GM18867 (cell line): ENCODE measurements around the gene FAU.
"Not testable (repeated sequence)": the region's sequence is repeated elsewhere in the genome, so short reads cannot be mapped to it uniquely, and the experiment has no call there.

ENCODE experiments used
- ATAC-seq: cut with Tn5 transposase; IDR thresholded peaks from one replicate; pipeline ENCODE4 v1.9.1; 2021; ENCODE audit warnings: mild to moderate bottlenecking, moderate library complexity; ENCODE audit not compliant: unreplicated experiment

The FAU gene

DNA sequence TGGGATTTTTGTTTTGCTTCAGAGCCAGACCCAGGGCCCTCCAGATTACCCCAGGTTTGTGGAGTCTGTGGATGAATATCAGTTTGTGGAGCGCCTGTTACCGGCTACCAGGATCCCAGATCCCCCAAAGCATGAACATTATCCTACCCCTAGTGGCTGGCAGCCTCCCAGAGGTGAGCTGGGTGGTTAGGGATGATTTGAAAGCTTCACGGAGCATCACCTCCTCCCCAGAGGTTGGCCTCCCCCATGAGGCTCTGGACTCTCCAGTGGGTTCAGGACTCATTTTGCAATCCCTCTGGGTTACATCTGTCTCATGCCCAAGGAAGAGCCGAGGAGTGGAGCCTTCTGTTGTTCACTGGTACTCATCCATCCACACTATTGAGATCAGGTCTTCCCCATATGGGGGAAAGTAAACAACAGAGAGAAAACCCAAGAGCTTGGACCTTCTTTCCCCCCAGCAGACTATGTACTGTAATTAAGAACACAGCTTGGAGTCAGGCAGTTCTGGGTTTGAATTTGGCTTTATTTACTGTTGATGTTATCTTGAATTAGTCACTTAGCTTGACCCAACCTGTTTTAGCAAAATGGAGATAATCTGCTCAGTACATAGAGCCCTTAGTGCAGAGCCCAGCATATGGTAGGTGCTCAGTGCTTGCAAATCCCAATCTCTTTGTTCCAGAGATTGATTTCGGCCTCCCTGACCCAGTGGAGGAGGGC, 2.7 kb upstream of the FAU start:
- no peak for ATAC-seq

DNA sequence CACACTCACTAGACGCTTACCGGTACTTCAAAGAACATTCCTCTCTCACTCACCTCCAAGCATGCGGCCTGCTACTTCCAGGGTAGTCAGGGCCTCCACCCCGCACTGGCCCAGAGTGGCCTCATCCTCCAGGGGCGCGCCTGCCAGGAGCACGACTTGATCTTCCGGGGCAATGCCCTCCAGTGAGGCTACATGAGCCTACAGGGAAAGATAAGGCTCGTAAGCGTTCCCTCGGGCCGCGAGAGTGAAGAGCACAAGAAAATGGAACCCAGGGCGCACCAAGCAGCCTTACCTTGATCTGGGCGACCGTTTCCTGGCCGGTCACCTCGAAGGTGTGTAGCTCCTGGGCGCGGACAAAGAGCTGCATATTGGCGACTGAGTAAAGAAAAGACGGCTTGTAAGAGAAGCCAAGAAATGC, 478 bp downstream of the FAU start:
- no peak for ATAC-seq

DNA sequence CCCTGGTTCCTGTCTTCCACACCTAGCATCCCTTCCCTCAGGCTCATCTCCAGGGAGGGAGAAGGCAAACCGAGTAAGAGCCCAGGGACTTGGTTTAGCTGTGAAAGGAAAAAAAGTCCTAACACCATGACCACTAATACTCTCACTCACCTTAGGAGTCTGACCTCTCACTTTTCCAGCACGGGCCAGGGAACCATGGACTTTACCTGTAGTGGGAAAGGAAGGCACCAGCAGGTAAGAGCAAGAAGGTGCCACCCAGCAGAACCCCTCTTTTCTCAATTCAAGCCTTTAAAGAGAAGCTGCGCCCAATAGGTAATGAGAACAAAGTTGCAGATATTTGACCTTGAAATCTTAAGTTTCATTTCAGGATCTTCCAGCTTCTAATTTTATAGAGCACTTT, 1.1 kb downstream of the FAU start:
- ATAC-seq: no peak

DNA sequence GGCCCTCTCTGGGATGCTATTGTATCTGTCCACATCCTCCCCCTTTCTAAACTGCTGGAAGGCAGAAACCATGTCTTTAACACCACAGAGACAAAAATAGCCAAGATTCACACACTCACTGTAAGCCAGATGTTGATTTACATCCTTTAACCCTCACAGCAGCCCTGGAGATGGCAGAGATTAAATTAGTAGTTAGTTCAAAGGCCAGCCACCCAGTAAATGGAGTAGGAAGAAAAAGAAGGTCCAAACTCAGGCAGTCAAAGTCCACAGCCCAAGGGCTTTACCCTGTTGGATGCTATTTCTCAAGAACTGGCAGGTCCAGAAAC, 2.3 kb downstream of the FAU start:
- ATAC-seq: no peak

DNA sequence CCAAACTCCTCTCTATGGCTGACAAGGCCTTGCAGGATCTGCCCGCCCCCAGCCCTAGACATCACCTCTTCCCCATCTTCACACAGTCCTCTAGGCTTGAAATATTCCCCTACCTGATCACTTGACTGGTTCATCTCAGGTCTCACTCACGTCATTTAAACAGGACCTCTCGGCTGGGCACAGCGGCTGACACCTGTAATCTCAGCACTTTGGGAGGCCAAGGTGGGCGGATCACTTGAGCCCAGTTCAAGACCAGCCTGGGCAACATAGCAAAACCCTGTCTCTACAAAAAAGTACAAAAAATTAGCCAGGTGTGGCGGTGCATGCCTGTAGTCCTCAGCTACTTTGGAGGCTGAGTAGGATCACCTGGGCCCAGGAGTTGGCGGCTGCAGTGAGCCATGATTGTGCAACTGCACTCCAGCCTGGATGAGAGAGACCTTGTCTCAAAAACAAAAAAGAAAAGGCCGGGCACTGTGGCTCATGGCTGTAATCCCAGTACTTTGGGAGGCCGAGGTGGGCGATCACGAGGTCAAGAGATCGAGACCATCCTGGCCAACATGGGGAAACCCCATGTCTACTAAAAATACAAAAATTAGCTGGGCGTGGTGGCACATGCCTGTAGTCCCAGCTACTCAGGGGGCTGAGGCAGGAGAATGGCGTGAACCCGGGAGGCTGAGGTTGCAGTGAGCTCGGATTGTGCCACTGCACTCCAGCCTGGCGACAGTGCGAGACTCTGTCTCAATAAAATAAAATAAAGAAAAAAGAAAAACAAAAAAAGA, 2.9 kb downstream of the FAU start:
- not testable (repeated sequence) for ATAC-seq

DNA sequence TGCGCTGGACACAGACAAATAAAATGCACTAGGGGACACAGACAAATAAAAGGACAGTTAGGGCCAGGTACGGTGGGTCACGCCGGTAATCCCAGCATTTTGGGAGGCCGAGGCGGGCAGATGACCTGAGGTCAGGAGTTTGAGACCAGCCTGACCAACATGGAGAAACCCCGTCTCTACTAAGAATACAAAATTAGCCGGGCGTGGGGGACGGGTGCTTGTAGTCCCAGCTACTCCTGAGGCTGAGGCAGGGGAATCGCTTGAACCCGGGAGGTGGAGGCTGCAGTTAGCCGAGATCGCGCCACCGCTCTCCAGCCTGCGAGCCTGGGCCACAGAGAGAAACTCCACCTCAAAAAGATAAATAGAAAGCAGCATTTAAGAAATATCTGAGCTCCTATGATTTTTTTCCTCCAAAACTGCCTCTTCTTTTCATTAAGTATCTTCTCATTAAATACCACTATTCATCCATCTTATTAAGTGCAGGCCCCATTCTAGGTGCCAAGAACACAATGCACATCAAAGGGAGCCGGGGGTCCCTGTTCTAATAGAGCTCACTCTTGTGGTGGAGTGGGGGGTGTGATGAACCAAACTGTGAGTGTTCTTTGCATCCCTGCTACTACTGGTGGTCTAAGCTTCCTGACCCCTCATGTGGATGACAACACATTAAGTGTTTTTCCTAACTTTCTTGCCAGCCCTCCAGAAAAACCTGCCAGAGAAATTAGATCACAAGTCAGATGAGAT, 3.7 kb downstream of the FAU start:
- no peak for ATAC-seq

DNA sequence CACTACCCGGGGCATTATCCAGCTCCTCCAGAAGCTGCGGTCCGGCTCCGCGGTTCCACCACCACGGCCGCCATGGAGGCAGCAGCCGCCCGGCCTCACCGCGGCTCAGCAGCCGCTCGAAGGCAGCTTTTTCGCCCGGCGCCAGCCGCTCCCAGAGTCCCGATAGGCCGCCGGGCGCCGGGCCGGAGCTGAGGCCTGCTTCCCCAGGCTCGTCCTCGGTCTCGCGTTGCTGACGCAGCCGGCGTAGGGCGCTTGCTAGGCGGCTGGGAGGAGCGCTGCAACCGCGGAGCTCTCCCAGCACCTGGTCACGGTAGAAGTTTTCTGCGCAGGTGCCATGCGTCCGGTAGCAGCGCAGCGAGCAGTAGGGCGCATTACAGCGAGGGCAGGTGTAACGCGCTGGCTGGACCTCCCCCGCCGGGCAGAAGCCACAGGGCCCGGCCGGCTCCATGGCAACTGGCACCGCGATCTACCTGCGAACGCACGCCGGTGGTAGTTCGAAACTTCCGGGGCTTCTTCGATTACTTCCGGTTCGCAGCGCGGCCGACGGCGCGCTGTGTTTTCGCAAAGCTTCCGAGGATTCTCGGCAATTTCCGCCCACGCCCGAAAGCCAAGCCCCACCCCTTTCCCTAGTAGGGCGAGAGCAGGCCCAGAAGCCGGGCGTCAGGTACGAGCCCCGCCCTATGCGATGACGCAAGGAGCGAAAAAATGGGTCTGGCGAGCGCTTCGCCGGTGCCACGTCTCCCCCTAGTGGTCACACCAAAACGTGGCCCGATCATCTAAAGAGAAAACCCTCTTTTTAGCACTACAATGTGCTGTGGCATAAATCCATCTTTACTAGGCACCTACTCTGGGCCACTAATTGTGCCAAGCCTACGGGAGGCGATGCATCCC, 4.5 kb downstream of the FAU start, which contains the start of gene ZNHIT2:
TSS of gene ZNHIT2 (minus strand) at position 496 of the 891 bp plus-strand sequence. CDS start at position 448, 48 bp downstream.
- ATAC-seq: peak; percentile 62

DNA sequence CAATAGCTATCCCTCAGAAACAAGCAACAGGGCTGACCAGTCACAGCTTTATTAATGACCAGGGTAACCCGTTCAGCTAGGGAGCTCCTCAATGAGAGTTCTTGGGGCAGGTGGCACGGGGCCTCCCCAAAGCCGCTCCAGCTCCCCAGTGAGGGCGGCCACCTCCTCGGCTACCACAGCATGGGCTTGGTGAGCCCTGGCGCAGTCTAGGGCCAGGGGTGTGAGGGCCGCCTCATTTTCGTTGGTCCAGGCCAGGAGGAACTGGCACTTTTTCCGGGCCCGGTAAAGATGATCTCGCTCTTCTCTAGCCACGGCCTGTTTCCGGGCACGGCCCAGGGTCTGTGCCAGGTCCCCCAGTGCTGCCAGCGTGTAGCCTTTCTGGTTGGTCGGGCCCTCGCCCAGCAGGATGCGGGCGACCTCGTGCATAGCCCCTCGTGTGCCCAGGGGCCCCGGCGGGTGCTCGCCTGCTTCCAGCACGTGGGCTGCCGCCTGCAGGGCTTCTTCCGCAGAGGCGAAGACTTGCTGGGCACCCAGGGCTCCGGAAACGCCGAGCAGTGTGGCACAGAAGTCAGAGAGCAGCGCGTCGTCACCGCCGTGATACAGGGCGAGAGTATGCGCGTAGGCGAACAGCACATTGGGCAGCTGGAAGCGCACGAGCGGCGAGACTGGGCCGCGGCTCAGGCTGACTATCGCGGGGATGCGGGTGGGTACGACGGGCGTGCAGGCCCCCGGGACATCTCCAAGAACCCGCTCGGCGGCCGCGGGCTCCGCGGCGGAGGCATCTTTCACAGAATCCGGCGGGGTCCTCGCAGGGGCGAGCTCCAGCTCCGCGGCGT, 5.3 kb downstream of the FAU start:
- ATAC-seq: peak; percentile 6

DNA sequence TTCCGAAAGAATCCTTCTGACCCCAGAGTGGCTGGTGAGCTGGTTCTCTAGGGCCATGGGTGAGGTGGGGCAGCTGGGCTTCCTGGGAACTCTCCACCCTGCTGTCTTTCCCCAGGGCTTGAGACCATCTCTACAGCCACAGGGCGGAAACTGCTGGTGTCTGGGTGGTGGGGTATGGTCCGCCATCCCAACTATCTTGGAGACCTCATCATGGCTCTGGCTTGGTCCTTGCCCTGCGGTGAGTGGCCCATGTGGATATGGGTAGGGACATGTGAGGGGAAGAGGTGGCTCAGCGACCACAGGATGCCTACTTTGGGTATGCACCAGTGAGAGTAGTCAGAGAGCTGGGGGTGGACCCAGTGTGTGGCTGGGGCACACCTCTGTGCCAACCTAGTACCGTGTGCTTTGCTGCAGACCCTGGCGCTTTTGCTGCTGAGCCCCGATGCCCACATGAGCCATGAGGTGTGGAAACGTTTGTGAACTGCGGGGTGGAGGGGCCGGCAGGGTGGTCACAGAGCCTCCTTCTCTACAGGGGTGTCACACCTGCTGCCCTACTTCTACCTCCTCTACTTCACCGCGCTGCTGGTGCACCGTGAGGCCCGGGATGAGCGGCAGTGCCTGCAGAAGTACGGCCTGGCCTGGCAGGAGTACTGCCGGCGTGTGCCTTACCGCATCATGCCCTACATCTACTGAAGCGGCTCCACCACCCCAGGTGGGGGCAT, 6.4 kb downstream of the FAU start:
- ATAC-seq: no peak

DNA sequence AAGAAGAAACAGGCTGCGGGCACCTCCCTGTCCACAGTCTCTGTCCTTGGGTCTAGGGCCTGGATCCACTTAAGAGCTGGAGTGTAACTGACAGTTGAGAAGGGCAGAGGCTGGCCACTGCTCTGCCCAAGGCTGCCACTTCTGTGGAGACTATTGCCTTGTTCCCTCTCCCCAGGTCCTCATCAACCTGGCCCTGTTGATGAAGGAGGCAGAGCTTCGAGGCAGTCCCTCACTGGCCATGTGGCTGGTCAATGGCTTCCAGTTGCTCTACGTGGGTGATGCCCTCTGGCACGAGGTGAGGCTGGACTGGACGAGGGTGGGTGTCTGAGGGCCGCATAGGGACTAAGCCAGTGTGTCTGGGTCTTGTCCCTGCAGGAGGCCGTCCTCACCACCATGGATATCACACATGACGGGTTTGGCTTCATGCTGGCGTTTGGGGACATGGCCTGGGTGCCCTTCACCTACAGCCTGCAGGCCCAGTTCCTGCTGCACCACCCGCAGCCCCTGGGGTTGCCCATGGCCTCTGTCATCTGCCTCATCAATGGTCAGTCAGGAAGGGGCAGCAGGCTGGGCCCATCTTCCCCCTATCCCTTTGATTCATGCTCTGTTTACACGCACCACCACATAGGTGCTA, 7.3 kb downstream of the FAU start:
- no peak for ATAC-seq

DNA sequence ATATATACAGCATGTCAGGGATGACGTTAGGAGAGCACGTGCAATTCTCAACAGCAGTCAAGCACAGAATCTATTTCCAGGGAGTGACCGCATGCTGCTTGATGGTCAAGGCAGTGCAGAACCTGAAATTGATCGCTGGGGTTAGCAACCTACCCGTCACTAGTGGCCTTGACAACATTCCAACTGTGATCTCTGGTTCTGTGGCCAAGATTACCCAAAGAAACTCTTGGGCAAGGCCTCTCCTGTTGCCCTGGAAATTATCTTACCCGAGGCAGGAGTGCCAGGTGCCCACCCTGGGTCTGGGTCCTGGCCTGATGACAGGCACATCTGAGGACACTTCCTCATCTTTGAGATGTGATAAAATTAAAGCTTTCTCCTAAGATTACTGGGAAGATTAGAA, 8.1 kb downstream of the FAU start:
- no peak for ATAC-seq

DNA sequence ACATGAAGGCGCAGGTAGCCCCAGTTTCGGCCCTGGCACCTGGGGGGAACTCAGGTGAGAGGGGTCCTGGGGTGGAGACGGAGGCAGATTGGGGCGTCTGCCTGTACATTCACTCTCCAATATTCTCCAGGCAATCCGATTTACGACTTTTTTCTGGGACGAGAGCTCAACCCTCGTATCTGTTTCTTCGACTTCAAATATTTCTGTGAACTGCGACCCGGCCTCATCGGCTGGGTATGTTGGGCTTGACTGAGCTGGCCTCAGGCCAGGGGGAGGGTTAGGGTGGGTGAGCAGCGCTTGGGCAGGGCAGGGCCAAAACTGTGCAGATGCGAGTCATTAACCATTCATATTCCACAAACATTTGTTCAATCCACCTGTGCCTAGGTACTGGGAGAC, 8.6 kb downstream of the FAU start:
- no peak for ATAC-seq

DNA sequence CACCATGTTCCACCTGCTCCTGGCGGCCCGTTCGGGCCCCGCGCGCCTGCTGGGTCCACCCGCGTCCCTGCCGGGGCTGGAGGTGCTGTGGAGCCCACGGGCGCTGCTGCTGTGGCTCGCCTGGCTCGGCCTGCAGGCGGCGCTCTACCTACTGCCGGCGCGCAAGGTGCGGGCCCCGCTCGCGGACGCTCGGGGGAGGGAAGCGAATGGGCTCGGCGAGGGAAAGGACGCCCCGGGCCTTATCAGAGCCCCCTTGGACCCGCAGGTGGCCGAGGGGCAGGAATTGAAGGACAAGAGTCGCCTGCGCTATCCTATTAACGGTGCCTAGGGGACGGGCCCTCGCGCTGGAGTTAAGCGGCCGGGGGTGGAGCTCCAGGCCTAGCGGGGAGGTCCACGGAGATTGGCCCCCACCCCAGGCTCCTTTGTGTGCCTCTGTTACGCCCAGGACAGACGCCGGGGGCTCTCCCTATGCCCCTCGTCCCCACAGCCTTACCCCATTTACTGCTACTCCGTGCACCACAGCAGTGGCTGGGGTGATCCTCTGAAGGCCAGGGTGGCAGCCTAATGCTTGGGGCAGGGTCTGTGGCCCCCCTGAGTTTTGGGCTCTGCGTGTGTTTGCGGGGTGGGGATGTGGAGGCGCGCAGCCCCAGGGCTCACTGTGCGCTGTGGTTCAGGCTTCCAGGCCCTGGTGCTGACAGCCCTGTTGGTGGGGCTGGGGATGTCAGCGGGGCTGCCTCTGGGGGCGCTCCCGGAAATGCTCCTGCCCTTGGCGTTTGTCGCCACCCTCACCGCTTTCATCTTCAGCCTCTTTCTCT, 9.2 kb downstream of the FAU start:
- ATAC-seq: peak; percentile 22

DNA sequence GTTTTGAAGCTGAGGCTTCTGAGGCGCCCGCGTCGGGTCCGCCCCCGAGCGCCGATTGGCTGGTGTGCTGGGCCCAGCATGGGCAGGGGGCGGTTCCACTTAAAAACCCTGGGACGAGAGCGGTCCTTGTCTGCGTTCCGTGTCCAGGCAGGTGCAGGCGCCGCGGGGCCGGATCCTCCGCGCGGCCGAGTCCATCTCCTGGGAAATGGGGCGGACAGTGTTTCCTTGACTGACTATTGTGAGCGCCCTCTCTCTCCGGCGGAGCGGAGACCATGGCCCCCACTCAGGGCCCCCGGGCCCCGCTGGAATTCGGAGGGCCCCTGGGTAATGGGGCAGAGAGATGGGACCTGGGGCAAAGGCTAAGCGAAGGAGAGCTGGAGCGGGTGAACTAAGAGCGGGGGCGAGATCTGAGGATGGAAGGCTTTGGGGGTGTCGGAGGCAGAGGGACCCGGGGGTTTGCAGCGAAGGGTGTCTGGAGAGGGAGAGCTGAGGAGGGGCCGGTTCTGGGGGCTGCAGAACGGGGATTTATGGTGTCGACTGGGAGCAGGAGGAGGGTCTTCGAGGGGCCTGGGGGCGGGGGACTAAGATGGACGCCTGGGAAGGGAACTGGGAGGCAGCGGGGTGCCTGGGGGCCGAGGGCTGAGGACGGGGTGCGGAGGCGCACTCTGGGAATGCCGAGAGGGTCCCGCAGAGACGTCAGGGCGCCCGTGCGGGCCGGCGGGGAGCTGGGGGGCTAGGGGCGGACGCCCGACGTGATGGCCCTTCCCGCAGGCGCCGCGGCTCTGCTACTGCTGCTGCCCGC, 10.0 kb downstream of the FAU start, which contains the start of gene TM7SF2:
TSS of gene TM7SF2 (plus strand) at position 129 of the 802 bp plus-strand sequence. CDS start at position 273, 144 bp downstream.
- peak; percentile 59 for ATAC-seq

DNA sequence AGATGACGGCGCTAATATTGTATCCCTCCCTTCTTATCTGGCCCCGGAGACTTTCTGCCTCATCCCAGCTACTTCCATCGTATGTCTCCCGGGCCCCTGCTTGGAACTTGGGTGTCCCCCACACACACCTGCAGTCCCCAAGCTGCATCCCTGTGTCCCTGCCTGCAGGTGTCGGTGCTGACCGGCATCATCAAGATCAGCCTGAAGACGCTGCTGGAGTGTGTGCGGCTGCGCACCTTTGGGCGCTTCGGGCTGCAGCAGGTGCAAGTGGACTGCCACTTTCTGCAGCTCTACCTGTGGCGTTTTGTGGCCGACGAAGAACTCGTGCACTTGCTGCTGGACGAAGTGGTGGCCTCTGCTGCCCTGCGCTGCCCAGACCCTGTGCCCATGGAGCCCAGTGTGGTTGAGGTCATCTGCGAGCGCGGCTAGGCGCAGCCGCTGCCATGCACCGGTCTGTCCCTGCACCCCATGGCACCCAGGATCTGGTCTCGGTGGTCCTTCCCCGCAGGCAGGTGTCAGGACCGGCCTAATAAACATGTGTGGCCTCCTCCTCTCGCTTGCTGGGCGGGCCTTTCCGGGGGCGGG, 10.7 kb downstream of the FAU start:
- ATAC-seq: no peak

DNA sequence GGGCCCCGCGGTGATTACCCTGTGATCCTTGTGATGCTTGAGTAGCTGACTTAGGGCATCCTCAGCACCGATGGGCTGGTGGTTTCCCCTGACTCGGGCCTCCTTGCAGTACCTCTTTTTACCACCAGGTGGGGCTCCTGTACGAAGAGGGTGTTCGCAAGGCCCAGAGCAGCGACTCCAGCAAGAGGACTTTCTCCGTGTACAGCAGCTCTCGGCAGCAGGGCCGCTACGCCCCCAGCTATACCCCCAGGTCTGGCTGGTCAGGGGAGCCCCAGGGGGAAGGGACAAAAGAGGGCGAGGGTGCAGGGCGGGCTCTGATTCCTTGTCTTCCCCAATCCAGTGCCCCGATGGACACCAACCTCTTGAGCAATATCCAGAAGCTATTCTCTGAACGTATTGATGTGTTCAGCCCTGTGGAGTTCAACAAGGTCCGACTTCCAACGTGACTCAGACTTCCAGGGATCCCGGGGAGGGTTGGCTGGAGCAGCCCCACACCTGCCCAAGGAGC, 11.5 kb downstream of the FAU start:
- ATAC-seq: no peak
